Activated CD4-positive, alpha-beta T cell treated with anti-CD3 and anti-CD28 coated beads for 48 hours (primary cell): ENCODE measurements around the gene ZNF208.

Source experiments
- DNase-seq: peaks from one replicate; pipeline ENCODE4 v3.0.0-alpha.2; 2020

Gene ZNF208

GRCh38 chr19:21883516-21883915 is 127.2 kb downstream of the ZNF208 start:
- DNase-seq: no peak
